ENCODE data around the gene SLC10A3.

GRCh38 chrX:154440623-154441357 is 49.6 kb downstream of the SLC10A3 start:
- TF ChIP-seq, protein P1, sequence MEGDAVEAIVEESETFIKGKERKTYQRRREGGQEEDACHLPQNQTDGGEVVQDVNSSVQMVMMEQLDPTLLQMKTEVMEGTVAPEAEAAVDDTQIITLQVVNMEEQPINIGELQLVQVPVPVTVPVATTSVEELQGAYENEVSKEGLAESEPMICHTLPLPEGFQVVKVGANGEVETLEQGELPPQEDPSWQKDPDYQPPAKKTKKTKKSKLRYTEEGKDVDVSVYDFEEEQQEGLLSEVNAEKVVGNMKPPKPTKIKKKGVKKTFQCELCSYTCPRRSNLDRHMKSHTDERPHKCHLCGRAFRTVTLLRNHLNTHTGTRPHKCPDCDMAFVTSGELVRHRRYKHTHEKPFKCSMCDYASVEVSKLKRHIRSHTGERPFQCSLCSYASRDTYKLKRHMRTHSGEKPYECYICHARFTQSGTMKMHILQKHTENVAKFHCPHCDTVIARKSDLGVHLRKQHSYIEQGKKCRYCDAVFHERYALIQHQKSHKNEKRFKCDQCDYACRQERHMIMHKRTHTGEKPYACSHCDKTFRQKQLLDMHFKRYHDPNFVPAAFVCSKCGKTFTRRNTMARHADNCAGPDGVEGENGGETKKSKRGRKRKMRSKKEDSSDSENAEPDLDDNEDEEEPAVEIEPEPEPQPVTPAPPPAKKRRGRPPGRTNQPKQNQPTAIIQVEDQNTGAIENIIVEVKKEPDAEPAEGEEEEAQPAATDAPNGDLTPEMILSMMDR (conservative IDR thresholded peaks at IDR 0.05) = no peak
- TF ChIP-seq EZH2 (IDR thresholded peaks at IDR 0.05; ENCODE audit: low read depth) = no peak
